Upper lobe of right lung (tissue), 1 donor: ENCODE data around the gene IMPA2. TPM values are rescaled to one million over a fixed set of nuclear protein-coding genes. Genes with fewer than 3 reads are reported as not detected.
"Not testable (repeated sequence)": the region's sequence is repeated elsewhere in the genome, so short reads cannot be mapped to it uniquely, and the experiment has no call there.

Experiments
- ATAC-seq: fragments of 200-7000 bp; cut with Tn5 transposase; one replicate; pipeline ENCODE4 v1.9.1; 2020; ENCODE audit warnings: mild to moderate bottlenecking, moderate library complexity
- DNase-seq: peaks from one replicate; pipeline ENCODE4 v3.0.0-alpha.2; 2020
- H3K27ac ChIP-seq: fragments of 200-600 bp; one replicate; pipeline ENCODE4 v1.8.0; 2022
- H3K27me3 ChIP-seq: fragments of 200-600 bp; one replicate; pipeline ENCODE4 v1.8.0; 2022; ENCODE audit warnings: mild to moderate bottlenecking
- H3K36me3 ChIP-seq: fragments of 200-600 bp; one replicate; pipeline ENCODE4 v1.8.0; 2022
- H3K4me1 ChIP-seq: fragments of 200-600 bp; one replicate; pipeline ENCODE4 v1.8.0; 2022
- H3K4me3 ChIP-seq: fragments of 200-600 bp; one replicate; pipeline ENCODE4 v1.8.0; 2022; ENCODE audit warnings: mild to moderate bottlenecking
- H3K9me3 ChIP-seq: fragments of 200-600 bp; one replicate; pipeline ENCODE4 v1.8.0; 2022
- intact Hi-C: fragments of 100-400 bp; cut with DNase I; formaldehyde crosslinking; loops from one replicate; pipeline ENCODE4 v1.11.0; 2022
- total RNA-seq: library from RNA; stranded (reverse); fragmentation: NEBNext Ultra II Directional; extraction: Animal tissue kit (Norgen Biotek cat#: 25700); gene quantifications from one replicate; pipeline ENCODE4 v1.2.1, GENCODE V29; 2021
- TF ChIP-seq, protein P1 (sequence below): fragments of 200-600 bp; IDR thresholded peaks from one replicate; pipeline ENCODE4 v1.8.0; 2022; ENCODE audit warnings: antibody characterized with exemption
- donor health status: DM: no; HTN: yes; CAD: no; lungs with severe emphysema.

The IMPA2 gene
- total RNA-seq, 1 donor from 2014 or later = 54.6 TPM

DNA sequence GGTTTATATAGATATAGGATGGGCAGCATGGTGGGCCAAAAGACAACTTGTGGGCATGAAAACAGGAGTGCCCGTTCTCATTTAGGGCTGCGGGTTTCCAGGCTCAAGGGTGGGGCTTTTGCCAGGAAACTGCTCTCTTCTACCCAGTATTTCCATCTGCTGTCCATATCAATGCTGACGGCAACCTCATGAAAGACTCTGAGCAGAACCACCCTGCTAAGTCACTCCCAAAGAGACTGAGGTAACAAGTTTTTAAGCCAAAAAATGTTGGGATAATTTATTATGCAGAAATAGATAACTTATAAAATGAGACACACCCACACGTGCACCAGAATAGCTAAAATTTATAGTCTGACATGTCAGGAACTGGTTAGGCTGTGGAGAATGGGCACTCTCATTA is 37.1 kb upstream of the IMPA2 start:
- TF ChIP-seq, protein P1, sequence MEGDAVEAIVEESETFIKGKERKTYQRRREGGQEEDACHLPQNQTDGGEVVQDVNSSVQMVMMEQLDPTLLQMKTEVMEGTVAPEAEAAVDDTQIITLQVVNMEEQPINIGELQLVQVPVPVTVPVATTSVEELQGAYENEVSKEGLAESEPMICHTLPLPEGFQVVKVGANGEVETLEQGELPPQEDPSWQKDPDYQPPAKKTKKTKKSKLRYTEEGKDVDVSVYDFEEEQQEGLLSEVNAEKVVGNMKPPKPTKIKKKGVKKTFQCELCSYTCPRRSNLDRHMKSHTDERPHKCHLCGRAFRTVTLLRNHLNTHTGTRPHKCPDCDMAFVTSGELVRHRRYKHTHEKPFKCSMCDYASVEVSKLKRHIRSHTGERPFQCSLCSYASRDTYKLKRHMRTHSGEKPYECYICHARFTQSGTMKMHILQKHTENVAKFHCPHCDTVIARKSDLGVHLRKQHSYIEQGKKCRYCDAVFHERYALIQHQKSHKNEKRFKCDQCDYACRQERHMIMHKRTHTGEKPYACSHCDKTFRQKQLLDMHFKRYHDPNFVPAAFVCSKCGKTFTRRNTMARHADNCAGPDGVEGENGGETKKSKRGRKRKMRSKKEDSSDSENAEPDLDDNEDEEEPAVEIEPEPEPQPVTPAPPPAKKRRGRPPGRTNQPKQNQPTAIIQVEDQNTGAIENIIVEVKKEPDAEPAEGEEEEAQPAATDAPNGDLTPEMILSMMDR = no peak
- no peak overlapping the region for H3K4me3 ChIP-seq
- H3K27me3 ChIP-seq = no peaks in the 10 kb centered on the region
- ATAC-seq (no peak), DNase-seq (no peak)
- H3K27ac ChIP-seq = no peak overlapping the region
- intact Hi-C loops = no loop called here
- no peaks in the 10 kb centered on the region for H3K36me3 ChIP-seq
- peaks cover 28% of the 10 kb centered on the region for H3K4me1 ChIP-seq
- no peaks in the 10 kb centered on the region for H3K9me3 ChIP-seq

DNA sequence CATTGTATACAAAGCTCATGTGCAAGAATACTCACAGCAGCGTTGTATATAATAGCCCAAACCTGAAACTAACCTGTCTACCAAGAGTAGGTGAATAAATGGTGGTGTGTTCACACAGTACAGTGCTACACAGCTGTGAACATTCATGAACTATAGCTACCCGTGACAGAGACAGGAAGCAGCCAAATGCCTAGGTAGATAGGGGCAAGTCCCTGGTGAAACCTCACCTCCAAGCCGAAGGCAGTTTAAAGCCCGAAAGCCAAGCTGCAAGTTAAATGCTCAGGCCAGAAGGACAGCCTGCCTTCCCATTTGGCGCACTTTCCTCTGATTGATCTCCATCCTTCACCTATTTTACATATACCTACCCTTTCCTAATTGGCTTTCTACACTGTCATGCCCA is 36.5 kb upstream of the IMPA2 start:
- no peaks in the 10 kb centered on the region for H3K36me3 ChIP-seq
- DNase-seq (no peak), ATAC-seq (no peak)
- H3K9me3 ChIP-seq = no peaks in the 10 kb centered on the region
- peaks cover 29% of the 10 kb centered on the region for H3K4me1 ChIP-seq
- no peak overlapping the region for H3K4me3 ChIP-seq
- intact Hi-C loops = no loop called here
- TF ChIP-seq, protein P1 = no peak
- no peaks in the 10 kb centered on the region for H3K27me3 ChIP-seq
- no peak overlapping the region for H3K27ac ChIP-seq

DNA sequence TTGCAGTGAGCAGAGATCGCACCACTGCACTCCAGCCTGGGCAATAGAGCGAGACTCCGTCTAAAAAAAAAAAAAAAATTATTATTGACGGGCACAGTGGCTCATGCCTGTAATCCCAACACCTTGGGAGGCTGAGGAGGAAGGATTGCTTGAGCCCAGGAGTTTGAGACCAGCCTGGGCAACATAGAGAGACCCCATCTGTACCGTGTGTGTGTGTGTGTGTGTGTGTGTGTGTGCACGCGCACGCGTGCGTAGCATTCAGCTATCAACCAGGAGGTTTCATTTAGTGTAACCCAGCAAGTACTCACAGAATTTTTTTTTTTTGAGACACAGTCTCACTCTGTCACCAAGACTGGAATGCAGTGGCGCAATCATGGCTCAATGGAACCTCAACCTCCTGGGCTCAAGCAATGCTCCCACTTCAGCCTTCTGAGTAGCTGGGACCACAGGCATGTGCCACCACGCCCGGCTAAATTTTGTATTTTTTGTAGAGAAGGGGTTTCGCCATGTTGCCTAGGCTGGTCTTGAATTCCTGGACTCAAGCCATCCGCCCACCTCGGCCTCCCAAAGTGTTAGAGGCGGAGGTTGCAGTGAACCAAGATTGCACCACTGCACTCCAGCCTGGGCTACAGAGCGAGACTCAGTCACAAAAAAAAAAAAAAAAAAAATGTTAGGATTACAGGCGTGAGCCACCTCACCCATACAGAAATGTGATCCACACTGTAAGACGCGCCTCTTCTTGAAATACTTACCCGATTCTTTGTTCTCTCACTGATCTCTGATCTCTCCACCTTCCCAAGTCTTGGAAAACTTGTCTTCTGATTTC is 35.3 kb upstream of the IMPA2 start:
- H3K27ac ChIP-seq = peak overlapping the region; percentile 98
- intact Hi-C loops, H3K36me3 ChIP-seq, H3K4me3 ChIP-seq, H3K9me3 ChIP-seq, H3K27me3 ChIP-seq: not testable (repeated sequence)
- DNase-seq (peak; percentile 87), ATAC-seq (peak; percentile 55)
- H3K4me1 ChIP-seq = peaks cover 29% of the 10 kb centered on the region

DNA sequence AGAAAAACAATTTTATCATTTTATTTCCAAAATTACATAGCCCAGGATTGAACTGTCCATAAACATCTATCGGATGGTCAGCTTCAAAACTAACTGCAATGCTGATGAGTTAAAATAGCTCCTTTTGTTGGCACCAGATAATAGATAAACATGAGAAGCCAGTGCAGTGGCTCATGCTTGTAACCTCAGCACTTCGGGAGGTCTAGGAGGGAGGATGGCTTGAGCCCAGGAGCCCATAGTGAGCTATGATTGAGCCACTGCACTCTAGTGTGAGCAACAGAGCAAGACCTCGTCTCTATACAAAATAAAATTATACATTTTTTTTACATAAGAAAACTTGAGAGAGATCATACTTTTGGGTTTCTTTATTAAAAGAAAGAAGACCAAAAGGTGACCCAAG is 34.6 kb upstream of the IMPA2 start:
- H3K27ac ChIP-seq = peak overlapping the region; percentile 98
- peak overlapping the region; percentile 60 for H3K4me3 ChIP-seq
- no peaks in the 10 kb centered on the region for H3K27me3 ChIP-seq
- no peak for ATAC-seq
- TF ChIP-seq, protein P1 = no peak
- H3K36me3 ChIP-seq = no peaks in the 10 kb centered on the region
- no peaks in the 10 kb centered on the region for H3K9me3 ChIP-seq
- peaks cover 29% of the 10 kb centered on the region for H3K4me1 ChIP-seq
- intact Hi-C loops = no loop called here
- no peak for DNase-seq

DNA sequence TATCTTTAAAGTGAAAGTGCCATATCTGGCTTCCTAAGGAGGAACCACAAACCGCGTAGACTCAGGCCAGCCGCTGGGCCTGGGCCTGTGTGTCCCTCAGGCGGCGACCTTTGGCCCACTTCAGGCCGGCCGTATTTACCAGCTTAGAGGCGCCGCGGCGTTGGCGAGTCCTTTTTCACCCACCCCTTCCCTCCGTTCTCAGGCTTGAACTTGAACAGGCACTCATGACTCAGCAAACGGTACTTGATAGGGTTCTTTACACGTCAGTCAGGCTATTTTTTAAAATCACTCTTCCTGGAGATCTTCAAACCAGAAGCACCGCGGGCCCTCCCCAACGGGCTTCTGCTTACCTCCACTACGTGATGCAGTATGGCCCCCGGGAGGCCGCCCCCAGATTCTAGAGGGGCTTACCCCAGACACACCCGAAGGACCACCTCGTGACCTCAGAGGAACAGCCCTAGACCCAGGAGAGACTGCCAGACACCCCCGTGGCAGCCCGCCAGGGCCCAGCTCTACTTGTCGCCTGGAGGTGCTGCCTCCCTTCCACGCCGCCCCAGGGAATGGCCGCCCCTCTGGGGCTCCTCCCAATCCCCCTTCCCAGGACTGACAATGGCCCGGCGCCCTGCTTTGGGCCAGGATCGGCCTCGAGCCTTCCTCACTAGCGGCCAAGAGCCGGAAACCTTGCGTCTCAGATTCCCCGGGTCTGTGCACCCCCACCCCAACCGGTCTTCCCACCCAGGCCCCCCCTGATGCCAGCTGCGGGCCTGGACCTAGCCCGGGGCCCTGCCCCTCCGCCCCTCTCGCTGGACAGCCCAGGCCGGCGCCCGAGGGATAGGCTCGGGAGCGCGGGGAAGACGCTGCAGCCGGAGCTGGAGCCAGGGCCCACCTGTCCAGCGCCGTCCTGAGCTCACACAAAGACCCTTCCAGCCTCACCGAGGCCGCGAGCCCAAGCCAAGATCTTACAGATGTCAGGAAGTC is 33.8 kb upstream of the IMPA2 start:
- Histone ChIP-seq H3K4me1 (peaks cover 29% of the 10 kb centered on the region), H3K27me3 (no peaks in the 10 kb centered on the region), H3K27ac (peak overlapping the region; percentile 98), H3K9me3 (no peaks in the 10 kb centered on the region), H3K4me3 (peak overlapping the region; percentile 60), H3K36me3 (no peaks in the 10 kb centered on the region)
- DNase-seq (peak; percentile 97), ATAC-seq (peak; percentile 95)
- TF ChIP-seq, protein P1 = no peak
- intact Hi-C loops = no loop called here
